ENCODE data around the gene CDK19.

DNA sequence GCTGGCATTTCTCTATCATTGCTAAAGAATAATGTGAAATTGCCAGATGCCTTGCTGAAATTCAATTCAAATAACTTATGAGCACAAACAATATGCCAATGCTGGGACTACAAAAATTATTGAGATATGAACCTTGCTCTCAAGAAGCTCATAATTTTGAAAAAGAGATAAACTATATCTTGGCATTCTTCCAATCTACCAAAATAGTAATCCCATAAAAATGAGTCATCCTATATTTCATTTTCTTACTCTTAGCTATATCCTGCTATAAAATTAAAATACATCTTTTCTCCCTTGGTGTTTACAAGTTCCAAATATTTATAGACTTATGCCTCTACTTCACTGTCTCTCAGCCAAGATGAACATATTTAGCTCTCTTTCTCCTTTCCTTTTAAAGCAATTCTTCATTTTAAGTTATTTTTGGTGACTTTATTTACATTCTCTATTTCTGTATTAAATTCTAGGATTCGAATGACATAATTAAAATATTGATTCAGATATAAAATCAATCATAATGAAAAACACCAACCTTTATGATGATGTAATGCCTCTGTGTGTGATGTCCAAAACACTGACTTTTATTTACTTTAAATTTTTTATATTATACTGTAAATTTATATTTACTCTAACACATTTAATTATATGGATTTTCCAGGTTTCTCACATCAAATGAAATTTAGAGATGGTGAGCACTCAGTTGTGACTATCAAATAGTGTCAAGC is 152.6 kb downstream of the CDK19 start:
- no peak for TF ChIP-seq GABPB1 (CRISPR knock-in tag; IDR thresholded peaks at IDR 0.05)
- TF ChIP-seq, protein P1, sequence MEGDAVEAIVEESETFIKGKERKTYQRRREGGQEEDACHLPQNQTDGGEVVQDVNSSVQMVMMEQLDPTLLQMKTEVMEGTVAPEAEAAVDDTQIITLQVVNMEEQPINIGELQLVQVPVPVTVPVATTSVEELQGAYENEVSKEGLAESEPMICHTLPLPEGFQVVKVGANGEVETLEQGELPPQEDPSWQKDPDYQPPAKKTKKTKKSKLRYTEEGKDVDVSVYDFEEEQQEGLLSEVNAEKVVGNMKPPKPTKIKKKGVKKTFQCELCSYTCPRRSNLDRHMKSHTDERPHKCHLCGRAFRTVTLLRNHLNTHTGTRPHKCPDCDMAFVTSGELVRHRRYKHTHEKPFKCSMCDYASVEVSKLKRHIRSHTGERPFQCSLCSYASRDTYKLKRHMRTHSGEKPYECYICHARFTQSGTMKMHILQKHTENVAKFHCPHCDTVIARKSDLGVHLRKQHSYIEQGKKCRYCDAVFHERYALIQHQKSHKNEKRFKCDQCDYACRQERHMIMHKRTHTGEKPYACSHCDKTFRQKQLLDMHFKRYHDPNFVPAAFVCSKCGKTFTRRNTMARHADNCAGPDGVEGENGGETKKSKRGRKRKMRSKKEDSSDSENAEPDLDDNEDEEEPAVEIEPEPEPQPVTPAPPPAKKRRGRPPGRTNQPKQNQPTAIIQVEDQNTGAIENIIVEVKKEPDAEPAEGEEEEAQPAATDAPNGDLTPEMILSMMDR (IDR thresholded peaks at IDR 0.05): no peak
- no peak for TF ChIP-seq CBFB (CRISPR knock-in tag; IDR thresholded peaks at IDR 0.05; ENCODE audit: low read depth)
- TF ChIP-seq, protein P2, sequence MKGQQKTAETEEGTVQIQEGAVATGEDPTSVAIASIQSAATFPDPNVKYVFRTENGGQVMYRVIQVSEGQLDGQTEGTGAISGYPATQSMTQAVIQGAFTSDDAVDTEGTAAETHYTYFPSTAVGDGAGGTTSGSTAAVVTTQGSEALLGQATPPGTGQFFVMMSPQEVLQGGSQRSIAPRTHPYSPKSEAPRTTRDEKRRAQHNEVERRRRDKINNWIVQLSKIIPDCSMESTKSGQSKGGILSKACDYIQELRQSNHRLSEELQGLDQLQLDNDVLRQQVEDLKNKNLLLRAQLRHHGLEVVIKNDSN (CRISPR knock-in tag; IDR thresholded peaks at IDR 0.05): no peak
- no peak for TF ChIP-seq ZNF121 (CRISPR knock-in tag; IDR thresholded peaks at IDR 0.05)
- TF ChIP-seq SMAD3 (CRISPR knock-in tag; IDR thresholded peaks at IDR 0.05; ENCODE audit: borderline replicate concordance): no peak
- no peak for TF ChIP-seq SMAD4 (CRISPR knock-in tag; IDR thresholded peaks at IDR 0.05)
- no peak for TF ChIP-seq JAZF1 (CRISPR knock-in tag; IDR thresholded peaks at IDR 0.05)
- no peak for TF ChIP-seq FOXK1 (CRISPR knock-in tag; IDR thresholded peaks at IDR 0.05)

Data from WTC11 (cell line).